ENCODE data around the gene RICTOR.

RICTOR gene

GRCh38 chr5:39099831-39100230 lies 25.6 kb upstream of the RICTOR start:
- no peak for DNase-seq

GRCh38 chr5:39093352-39093751 lies 19.2 kb upstream of the RICTOR start:
- DNase-seq = no peak

GRCh38 chr5:39092581-39093351 lies 18.6 kb upstream of the RICTOR start:
- DNase-seq = no peak

DNA sequence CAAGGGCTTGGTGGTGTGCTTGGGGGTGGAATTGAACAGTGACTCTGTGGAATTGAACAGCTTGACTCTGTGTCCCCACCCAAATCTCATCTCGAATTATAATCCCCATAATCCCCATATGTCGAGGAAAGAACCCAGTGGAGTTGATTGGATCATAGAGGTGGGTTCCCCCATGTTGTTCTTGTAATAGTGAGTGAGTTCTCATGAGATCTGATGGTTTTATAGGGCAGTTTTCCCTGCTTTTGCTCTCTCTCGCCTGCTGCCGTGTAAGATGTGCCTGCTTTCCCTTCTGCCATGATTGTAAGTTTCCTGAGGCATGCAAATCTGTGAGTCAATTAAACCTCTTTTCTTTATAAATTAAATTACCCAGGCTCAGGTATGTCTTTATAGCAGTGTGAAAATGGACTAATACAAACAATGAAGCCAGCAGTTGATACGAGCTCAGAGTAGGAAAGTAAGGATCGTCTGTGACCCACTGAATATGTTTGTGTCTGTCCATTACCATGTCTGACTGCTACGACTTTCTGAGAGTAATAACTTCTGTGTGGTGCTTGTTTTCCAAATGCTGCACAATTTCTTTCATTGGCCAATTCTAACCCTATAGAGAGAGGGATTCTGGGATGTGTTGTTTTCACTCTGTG lies 17.9 kb upstream of the RICTOR start:
- no peak for DNase-seq

- DNase-seq = no peak
Observed at GRCh38 chr5:39083968-39084367, 9.8 kb upstream of the RICTOR start.

- no peak for DNase-seq
Observed at GRCh38 chr5:39082995-39083394, 8.8 kb upstream of the RICTOR start.

DNA sequence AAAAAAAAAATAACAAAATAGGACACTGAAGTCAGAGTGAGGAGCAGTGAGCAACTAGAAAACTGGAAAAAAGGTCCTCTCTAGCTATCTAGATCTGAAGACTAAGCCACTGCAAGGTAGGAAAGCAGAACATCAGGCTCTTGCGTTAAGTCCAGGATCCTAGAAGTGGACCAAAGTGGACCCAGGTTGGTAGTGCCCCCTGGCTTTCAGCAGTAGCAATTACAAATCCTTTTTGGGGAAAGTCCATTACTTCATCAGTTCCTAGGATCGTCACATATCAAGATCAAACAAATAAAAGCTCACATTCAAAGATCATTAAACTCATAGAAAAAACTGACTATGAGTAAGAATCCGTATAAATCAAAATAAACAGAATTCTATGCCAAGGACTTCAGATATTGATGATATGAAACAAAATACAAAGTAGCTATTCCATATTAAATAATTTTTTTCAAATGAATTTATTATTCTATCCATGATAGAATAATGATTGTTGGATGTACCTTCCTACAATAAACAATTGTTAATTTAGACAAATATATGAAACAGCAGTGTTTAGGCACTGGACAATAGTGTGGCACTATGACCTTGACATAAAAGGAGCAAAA lies 6.5 kb upstream of the RICTOR start:
- DNase-seq = peak in 2 of 5 donors; percentile 7 to 60

- no peak for DNase-seq
Observed at GRCh38 chr5:39080168-39080567, 6.0 kb upstream of the RICTOR start.

DNA sequence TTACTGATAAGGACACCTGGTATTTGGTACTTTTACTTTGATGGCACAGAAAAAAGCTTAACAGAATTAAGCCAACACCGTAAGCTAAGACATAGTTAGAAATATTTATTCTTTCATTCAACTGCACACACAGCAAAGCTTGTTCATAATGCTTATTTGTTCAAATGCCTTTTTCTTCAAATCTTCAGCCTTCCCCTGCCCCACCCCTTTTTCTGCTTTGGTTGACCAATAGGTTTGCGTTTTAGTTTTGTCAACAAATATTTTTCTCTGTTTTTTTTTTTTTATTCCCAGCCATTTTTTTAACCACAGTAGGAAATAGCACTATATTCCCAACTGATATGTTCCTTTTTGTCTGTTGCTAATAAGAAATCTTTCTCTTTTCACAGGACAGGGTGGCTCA lies 4.9 kb upstream of the RICTOR start:
- DNase-seq = no peak

DNA sequence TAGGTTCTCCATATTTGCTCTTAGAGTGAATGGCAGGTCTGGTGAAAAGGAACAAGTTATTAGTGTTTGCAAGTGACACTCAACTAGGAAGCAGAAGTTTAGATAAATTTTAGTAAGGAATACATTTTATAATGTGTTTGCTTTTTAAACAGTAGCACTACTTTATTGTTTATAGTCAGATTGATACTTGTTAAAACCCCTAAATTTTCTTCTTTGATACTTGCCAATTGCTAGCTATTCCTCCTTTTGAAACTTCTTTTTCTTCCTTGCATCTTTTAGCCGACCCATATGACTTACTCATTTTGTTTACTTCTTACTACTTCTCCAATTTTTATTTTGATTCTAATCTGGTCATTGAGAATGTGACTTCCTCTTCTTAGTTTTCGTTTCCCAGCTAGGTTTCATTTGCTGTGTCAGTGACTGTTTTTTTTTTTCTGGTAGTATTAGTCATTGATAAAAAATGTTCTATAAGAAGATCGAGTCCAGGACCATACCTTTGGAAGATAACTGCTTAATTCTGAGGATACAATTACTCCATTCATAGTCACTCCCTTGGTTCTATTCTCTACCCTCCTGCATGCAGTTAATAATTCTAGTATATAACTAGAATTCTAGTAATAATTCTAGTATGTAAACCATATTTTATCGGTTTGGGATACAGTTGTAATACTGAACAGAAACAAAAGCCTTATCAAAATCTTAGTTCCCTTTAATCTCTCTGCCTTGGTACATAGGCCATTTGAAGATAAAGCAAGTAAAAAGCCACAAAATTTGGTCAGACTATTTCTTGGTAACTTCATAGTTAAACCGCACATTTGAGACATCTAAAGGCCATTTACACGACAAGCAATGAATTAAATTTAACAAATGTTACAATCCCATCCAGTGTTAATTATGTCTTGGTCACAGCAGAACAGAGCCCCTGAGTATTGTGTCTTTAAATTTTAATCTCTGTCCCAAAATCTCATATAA lies 2.8 kb upstream of the RICTOR start:
- DNase-seq = peak in 1 of 5 donors; percentile 33

GRCh38 chr5:39076101-39076756 lies 2.0 kb upstream of the RICTOR start:
- no peak for DNase-seq

- DNase-seq = no peak
Observed at GRCh38 chr5:39073767-39074016, 507 bp downstream of the RICTOR start.

DNA sequence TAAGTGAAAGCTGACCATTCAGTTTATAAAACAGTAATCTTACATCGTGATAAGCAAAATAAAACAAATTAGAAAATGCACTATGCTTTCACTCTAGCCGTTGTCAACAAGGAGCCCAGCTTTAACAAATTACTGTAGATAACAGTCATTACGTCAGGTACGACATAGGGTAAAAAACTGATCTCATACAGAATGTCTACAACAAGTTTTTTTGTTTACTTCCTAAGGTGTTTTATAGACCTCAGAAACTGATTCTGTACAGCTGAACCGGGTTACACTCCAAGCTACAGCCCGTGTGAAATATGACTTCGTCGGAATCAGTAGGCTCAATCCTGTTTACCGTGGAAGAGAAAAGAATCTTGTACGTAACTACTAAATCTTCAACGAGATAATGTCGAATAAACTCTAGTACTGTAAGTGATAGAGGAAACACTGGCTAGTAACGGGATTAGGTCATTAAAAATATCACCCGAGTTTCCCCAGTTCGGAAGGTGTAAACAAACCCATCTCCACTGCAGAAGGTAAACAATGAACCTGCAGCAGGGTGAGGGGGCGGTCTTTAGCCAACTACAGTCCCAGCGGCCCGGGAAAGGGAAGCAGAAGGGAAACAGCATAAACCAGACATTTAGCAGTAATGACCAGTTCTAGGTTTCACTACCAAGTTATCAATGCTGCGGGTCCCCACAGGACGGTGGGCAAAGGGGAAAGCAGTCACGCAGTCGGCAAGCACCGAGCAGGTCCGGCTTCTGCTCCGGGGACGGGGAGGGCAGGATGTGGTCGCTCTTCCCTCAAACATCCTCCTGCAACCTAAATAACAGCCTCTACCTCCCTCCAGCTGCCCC lies 1.1 kb downstream of the RICTOR start:
- DNase-seq = peak; percentile 26 to 83 (median 46)

DNA sequence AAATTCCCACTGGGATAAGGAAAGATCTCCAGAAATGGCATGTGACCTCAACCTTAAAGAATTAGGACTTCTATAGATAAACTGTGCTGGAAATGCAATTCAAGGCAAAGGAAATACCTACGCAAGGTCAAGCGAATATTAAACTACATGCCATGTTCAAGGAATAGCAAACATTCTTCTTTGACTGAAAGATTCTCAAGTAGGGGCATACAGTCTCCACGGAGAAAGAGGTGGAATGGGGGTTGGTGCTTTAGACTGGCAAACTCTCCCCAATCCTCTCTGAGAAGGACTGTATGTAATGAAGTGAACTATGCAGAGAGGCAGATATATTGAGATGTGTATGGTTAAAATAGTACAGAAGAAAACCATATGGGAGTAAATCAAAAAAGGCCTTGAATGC lies 6.1 kb downstream of the RICTOR start:
- DNase-seq = no peak

GRCh38 chr5:39064450-39064849 lies 9.7 kb downstream of the RICTOR start:
- DNase-seq = no peak

DNA sequence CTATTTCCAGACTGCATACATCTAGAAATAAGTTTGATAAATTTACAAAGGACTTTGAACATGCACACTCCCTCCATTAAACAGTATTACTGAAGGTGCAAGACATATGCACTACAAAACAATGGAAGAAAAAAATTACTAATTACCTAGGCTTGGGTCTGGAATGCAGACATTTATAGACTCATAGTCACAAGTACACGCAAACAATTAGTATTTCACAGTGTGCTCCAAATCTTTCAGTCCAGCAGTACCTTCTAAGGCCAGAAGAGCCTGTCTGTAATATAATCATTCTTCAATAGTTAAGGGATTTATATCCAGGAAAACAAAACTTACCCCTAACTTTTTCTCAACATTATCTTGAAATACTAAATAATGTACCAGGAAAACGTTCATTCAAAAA lies 11.2 kb downstream of the RICTOR start:
- no peak for DNase-seq

DNA sequence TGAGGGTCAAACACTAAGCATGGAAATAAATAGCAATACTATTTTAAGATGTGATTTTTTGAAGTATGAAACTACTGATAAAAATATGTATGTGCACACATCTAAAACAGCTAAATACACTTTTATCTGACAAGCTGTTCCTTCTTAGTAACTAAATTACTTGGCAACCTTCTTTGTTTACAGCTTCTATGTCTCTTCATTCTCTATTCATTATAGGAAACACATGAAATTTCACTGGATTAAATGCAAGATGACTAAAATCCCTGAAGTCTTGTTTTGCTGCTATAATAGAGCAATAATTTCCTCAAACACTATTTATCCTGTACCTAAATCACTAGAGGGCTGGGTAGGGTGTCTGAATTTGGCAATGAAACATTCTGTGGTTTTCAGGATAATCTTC lies 11.7 kb downstream of the RICTOR start:
- DNase-seq = no peak

- DNase-seq = no peak
Observed at GRCh38 chr5:39062104-39062503, 12.1 kb downstream of the RICTOR start.

DNA sequence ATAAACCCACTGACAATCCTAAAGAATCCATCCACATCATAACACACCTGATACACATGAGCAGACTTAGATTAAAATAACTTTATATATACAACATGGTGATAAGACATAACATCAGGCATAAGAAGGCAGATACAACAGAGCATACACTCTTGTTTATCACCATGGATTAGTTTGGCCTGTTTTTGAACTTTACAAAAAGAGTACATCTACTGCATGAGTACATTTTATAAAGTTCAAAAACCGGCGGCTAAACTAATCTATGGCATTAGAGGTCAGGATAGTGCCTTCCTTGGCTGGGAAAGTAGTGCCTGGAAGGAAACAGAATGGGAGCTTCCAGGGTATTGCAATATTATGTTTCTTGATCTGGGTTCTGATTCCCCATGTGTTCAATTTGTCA lies 15.1 kb downstream of the RICTOR start:
- no peak for DNase-seq

- DNase-seq = no peak
Observed at GRCh38 chr5:39058178-39058921, 15.8 kb downstream of the RICTOR start.

DNA sequence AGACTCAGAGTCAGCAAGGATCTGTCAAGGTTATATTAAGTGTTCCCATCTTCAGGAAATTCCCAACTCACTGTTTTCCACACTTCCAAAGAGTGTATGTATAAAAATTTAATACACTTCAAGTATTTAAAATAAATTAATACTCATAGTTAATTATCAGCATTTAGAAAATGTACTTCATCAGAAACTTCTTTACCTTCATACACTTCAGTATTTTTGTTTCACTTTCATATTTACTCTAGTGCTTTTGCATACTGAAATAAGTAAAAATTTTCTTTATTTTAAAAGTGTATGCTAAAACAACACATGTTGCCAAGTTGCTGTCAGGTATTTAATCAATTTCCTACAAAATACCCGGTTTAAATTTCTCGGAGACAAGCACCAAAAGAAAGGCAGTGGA lies 16.5 kb downstream of the RICTOR start:
- peak in 1 of 5 donors; percentile 1 for DNase-seq
